Body of pancreas (tissue), 4 donors: Measurements from ENCODE around the gene WDFY1.

Experiments
- POLR2A ChIP-seq, 3 donors: fragments of 450-650 bp; IDR thresholded peaks; one replicate each; pipeline ENCODE4 v1.6.1; 2016; ENCODE audit warnings: antibody characterized with exemption in 3 of 3, mild to moderate bottlenecking in 2 of 3
- TF ChIP-seq, protein P1 (sequence below), 7 experiments: fragments of 450-650 bp in 4 of 7; fragments of 200-600 bp in 3 of 7; sonication (generic) in 3 of 7; IDR thresholded peaks; one replicate each; pipeline ENCODE4 v1.5.1; 2016 to 2019; ENCODE audit warnings: antibody characterized with exemption in 7 of 7

DNA sequence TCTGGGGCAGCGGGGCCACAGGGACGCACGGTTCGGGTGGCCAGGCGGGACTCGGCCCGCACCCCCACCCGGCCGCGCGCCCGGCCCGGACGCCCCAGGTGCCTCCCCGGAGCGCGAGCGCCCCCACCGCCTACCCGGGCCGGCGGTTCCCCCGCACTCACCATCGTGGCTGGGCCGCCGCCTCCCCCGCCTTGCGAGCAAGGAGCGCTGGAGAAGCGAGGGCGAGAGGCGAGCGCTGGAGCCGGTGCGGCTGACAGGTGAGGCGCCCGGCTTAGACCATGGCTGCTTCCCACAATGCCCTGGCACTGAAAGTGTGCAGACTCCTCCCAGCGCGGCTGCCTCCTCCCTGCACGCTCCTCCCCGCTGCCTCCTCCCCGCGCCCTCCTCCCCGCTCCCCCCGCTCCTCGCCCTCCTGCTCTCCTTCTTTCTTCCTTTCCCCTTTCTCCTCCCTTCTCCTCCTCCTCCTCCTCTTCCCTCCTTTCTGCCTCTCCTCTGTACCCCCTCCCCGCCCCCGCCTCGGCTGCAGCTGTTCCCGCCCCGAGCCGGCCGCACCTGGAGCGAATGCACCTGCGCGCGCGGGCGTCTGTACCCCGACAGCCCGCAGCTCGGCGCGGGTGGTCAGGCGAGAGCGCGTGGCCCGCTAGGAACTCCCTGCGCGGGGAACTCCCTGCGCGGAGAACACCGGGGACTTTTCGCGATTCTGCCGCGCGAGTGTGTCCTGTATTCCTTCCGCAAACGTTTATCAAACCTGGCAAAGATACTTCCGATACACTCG is 107.7 kb downstream of the WDFY1 start, which contains the start of gene AP1S3:
- TF ChIP-seq, protein P1, sequence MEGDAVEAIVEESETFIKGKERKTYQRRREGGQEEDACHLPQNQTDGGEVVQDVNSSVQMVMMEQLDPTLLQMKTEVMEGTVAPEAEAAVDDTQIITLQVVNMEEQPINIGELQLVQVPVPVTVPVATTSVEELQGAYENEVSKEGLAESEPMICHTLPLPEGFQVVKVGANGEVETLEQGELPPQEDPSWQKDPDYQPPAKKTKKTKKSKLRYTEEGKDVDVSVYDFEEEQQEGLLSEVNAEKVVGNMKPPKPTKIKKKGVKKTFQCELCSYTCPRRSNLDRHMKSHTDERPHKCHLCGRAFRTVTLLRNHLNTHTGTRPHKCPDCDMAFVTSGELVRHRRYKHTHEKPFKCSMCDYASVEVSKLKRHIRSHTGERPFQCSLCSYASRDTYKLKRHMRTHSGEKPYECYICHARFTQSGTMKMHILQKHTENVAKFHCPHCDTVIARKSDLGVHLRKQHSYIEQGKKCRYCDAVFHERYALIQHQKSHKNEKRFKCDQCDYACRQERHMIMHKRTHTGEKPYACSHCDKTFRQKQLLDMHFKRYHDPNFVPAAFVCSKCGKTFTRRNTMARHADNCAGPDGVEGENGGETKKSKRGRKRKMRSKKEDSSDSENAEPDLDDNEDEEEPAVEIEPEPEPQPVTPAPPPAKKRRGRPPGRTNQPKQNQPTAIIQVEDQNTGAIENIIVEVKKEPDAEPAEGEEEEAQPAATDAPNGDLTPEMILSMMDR (IDR thresholded peaks at IDR 0.05): peak in 2 of 7 experiments; percentile 2 to 8
- TF ChIP-seq POLR2A (IDR thresholded peaks at IDR 0.05): peak; percentile 28 to 70 (median 66)
